AG04449 (cell line): ENCODE results near the gene KIF26B.

Source experiments
- CTCF ChIA-PET: fragments of 350-600 bp; formaldehyde crosslinking; extraction: SDS; loops from one replicate; lab custom pipeline; 2021; ENCODE audit warnings: antibody characterized with exemption; lab: Yijun Ruan, JAX
- POLR2A ChIA-PET: fragments of 400-600, 350-600 bp; formaldehyde crosslinking; extraction: SDS; loops from one replicate; lab custom pipeline; 2020; ENCODE audit warnings: antibody characterized with exemption, inconsistent platforms; lab: Yijun Ruan, JAX
- DNase-seq: peaks from one replicate; pipeline ENCODE4 v3.0.0-alpha.2; 2010; ENCODE audit warnings: low read depth, low spot score
- H3K4me3 ChIP-seq: 2 replicates; pipeline ENCODE4 v1.5.1; 2011; ENCODE audit warnings: low read depth, mild to moderate bottlenecking, control low read depth, low read length
- TF ChIP-seq, protein P1 (sequence below): IDR thresholded peaks from one replicate; pipeline ENCODE4 v1.5.1; 2011; ENCODE audit warnings: mild to moderate bottlenecking, moderate library complexity, low read length, control low read depth, inconsistent platforms; ENCODE audit not compliant: insufficient read depth; ENCODE audit errors: missing control alignments

KIF26B gene

DNA sequence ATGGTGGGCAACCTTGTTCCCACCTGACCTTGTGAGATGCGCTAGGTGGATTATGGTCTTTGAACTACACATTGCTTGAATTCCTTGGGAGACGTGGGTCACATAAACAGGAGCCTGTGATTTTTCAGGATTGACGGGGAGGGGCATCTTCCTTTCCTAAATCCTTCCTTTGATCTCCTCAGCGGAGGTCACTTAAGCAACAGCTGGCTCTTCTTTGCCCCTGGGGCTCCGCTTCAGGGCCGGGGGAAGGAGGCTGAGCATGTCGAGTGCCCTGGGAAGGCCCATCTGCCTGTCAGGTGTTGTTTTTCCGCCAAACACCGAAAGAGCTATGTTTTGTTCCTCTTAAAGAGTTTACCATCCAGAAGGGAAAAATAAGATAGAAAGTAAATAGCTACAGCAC lies 40.6 kb downstream of the KIF26B start:
- no peak overlapping the region for H3K4me3 ChIP-seq
- TF ChIP-seq, protein P1, sequence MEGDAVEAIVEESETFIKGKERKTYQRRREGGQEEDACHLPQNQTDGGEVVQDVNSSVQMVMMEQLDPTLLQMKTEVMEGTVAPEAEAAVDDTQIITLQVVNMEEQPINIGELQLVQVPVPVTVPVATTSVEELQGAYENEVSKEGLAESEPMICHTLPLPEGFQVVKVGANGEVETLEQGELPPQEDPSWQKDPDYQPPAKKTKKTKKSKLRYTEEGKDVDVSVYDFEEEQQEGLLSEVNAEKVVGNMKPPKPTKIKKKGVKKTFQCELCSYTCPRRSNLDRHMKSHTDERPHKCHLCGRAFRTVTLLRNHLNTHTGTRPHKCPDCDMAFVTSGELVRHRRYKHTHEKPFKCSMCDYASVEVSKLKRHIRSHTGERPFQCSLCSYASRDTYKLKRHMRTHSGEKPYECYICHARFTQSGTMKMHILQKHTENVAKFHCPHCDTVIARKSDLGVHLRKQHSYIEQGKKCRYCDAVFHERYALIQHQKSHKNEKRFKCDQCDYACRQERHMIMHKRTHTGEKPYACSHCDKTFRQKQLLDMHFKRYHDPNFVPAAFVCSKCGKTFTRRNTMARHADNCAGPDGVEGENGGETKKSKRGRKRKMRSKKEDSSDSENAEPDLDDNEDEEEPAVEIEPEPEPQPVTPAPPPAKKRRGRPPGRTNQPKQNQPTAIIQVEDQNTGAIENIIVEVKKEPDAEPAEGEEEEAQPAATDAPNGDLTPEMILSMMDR, result no peak
- CTCF ChIA-PET, result no interaction called here
- DNase-seq, result no peak
- POLR2A ChIA-PET, result no interaction called here

DNA sequence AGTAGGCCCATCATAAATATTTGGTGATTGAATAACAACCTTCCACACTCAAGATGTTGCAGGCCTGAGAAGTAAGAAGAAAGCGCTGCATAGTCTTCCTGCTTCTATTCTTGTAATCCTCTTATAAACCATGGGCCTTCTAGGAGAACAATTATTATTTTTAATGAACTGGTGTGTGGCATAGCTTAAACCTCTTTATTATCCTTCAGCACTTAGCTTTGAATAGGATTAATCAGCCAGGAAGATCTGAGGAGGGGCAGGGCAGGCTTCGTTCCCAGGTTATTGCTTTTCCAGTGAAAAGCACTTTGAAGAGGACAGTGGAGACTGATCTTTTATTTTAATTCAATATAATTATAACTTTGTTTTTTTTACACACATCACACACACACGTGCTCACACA lies 42.3 kb downstream of the KIF26B start:
- TF ChIP-seq, protein P1, result no peak
- ChIA-PET CTCF (interaction anchor here (0.7 to 1.1 kb wide), 2 partner anchors 9 to 104 kb away, joined by 3 read pairs; no protein-coding TSS in a partner anchor), POLR2A (no interaction called here)
- no peak for DNase-seq
- no peak overlapping the region for H3K4me3 ChIP-seq

DNA sequence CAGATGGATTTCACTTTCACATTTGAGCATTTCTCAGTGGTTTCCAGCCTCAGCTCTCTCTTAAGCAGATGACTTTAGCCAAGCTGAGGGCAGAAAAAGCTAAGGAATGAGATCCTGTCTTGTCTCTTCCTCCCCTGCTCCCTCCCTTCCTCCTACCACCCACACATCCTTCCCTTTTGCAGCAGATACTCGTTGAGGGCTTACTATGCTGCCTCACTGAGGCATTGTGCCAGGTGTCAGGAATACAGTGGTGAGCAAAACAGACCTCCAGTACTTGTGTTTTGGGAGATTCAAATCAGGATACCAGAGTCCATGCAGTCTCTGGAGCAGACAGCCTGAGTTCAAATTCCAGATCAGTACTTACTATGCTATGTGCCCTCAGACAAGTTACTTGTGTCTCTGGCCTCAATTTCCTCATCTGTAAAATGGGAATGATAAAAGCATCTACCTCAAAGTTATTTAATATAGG lies 43.2 kb downstream of the KIF26B start:
- TF ChIP-seq, protein P1, result no peak
- POLR2A ChIA-PET, result no interaction called here
- peak; percentile 49 for DNase-seq
- CTCF ChIA-PET, result no interaction called here
- no peak overlapping the region for H3K4me3 ChIP-seq

DNA sequence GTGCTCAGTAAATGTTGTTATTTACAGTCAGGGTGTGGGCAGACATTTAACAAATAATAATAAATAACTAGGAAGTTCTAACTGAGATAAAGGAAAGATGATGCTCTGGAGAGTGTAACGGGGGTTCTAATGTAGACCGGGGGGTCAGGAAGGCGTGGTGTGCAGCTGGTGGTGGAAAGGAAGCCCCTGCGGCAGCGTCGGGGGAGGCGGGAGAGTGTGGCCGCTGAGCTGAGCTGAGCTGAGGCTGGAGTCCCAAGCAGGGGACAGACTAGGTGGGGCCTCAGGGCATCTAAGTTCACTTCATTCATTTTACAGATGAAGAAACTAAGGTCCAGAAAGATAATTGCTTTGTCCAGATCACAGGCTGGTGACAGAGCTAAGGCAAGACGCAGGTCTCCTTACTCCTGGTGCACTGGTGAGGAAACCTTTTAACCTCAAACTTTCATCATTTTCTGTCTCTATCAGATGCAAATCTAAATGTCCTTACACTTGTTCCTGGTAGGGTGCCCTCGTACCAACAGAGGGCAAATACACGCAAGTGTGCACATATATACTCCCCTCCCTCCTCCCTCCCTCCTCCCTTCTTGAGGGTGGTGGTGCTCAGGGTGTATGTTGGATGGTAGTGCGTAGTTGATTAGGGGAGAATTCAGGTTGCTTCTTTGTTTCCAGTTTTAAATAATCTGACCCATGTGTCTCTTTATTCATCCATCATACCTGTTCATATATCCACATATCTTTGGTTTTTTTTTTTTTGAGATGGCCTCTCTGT lies 44.1 kb downstream of the KIF26B start:
- no peak overlapping the region for H3K4me3 ChIP-seq
- CTCF ChIA-PET, result no interaction called here
- POLR2A ChIA-PET, result no interaction called here
- no peak for DNase-seq
- TF ChIP-seq, protein P1, result no peak

DNA sequence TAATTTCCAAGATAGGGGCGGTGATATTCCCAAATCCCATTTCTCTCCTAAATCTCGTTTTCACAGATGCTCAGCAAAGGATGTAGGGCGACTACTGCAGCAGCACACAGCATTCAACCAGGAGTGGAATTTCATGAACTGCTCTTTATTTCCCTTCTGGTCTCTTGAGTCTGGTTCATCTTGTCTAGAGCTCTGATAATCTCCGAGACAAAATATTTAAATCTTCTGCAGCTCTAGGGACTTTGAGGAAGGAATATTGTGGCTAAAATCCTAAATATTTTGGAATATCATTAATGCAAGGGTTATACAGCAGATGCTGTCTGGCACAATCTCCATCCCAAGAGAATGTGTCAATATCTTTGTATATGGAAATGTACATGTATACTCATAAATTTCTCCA lies 45.4 kb downstream of the KIF26B start:
- TF ChIP-seq, protein P1, result no peak
- DNase-seq, result no peak
- ChIA-PET POLR2A (no interaction called here), CTCF (no interaction called here)
- H3K4me3 ChIP-seq, result no peak overlapping the region

DNA sequence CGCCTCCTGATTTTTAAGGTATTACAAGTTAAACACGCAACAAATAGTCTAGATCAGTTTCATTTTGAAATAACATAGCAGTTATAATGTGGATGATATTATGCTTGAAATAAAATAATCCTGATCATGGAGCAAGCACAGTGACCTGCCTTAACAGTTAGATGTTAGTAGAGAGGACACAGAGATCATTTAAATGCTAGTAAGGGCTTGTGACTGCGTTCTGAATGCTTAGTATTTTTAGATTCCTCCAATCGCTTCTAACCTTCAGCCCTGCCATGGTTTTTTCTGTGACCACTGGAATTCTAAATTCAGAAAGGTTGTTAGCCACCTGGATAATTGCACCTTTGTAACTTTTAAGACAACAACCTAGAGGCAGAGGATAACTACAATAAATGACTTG lies 46.4 kb downstream of the KIF26B start:
- CTCF ChIA-PET, result no interaction called here
- TF ChIP-seq, protein P1, result no peak
- no peak for DNase-seq
- no peak overlapping the region for H3K4me3 ChIP-seq
- POLR2A ChIA-PET, result interaction anchor here (0.8 kb wide), 1 partner anchor 9 kb away, joined by 3 read pairs; no protein-coding TSS in a partner anchor
